DLD1 (cell line): Measurements from ENCODE around the gene MRC2.
"Not testable (repeated sequence)": the region's sequence is repeated elsewhere in the genome, so short reads cannot be mapped to it uniquely, and the experiment has no call there.

ENCODE experiments used
- in situ Hi-C: cut with HindIII; loops from 2 replicates; pipeline ENCODE4 v1.10.0; 2017; ENCODE audit warnings: low sequenced_read_pairs

The MRC2 gene

GRCh38 chr17:62611728-62612127 lies 15.7 kb upstream of the MRC2 start:
- in situ Hi-C loops, result no loop called here

DNA sequence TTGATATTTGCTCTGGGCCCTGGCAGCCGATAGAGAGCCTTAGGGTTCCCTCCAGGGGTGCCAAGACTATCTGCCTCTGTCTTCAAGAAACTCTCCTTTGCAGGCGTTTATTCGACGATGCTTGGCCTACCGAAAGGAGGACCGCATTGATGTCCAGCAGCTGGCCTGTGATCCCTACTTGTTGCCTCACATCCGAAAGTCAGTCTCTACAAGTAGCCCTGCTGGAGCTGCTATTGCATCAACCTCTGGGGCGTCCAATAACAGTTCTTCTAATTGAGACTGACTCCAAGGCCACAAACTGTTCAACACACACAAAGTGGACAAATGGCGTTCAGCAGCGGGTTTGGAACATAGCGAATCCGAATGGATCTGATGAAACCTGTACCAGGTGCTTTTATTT lies 15.2 kb upstream of the MRC2 start:
- in situ Hi-C loops, result not testable (repeated sequence)

DNA sequence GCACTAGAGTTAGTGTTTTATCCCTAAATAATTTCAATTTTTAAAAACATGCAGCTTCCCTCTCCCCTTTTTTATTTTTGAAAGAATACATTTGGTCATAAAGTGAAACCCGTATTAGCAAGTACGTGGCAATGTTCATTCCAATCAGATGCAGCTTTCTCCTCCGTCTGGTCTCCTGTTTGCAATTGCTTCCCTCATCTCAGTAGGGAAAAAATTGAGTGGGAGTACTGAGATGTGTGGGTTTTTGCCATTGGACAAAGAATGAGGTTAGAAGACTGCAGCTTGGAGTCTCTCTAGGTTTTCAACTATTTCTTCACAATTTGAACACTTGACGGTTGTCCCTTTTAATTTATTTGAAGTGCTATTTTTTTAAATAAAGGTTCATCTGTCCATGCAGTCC lies 14.4 kb upstream of the MRC2 start:
- in situ Hi-C loops, result not testable (repeated sequence)

- in situ Hi-C loops, result no loop called here
Measured at GRCh38 chr17:62614142-62614541, 13.3 kb upstream of the MRC2 start.

DNA sequence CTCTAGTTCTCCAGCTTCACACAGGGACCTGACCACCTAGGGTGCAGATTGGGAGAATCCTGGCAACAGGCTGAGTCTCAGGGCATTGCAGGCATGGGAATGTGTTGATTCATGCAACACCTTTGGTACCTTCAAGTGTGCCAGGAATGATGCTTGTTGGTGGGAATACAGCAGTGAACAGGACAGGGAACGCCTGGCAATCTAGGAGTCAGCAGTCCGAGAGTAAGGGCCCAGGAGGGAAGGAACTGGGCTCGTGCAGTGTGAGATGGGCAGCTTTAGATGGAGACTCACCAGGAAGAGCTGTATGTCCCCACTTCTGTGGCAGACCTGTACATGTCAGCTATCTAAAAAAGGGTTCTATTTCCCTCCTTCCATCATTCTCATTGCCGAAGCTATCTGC lies 12.0 kb upstream of the MRC2 start:
- in situ Hi-C loops, result no loop called here

DNA sequence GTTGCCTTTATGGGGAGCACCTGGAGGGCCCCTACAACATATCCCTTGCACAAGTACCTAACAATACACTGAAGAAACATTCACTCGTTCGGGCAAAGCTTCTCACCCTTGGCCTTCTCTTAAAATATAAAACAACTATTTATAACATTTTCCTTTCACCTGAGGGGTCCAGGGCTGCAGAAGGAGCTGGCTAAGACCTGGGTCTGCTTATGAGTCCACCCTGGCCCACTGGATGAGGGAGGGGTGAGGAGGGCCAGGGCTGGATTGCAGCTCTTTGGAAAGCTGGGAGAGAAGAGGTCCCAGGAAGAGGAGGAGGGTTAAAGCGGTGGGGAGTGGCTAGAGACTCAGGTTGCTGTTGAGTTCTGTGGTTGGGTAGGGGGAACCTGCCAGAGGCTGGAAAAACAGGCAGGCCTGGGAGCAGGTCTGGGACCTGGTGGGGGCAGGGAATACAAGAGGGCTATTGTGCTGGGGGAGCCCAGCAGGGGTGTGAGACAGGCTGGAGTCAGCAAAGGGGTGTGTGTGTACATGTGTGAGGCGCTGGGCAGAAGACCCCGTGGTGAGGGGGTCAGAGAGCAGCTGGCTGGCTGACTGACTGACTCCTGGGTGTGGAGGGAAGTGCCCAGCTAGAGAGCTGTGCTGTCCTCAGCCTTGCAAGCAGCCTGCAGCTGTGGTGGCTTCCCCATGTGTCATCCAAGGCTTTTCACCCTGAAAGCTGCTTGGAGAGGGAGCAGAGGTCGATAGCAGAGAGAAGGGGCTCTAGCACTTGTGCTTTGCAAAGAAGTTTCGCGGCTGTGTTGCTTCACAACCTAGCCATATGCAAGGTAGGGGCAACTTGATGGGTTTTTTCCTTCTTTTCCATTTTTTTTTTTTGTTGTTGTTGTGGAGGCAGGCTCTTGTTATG lies 10.2 kb upstream of the MRC2 start:
- in situ Hi-C loops, result no loop called here

DNA sequence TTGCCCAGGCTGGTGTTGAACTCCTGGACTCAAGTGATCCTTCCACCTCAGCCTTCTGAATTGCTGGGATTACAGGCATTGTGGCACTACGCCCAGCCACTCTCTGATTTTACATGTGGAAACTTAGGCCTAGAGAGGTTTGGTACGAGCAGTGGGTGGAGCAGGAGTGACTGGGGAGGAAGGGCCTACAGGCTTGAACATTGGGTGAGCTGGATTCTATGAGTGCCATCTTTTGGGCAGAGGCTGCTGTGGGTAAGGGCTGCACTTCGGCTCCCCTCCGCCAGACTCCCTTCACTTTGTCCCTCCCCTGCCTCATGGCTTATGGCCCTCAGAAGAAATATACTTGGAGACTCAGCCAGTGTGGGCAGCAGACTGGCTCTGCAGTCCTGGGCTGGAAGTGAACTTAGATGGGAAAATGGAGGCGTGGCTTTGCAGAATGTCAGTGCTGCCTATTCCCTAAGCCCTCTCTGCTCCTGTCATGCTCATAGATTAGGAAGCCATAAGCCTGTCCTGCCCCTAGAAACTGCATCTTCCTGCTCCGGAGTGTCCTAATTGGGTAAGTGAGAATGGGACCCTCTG lies 9.5 kb upstream of the MRC2 start:
- in situ Hi-C loops, result no loop called here

- in situ Hi-C loops, result no loop called here
Measured at GRCh38 chr17:62618647-62619416, 8.6 kb upstream of the MRC2 start.

DNA sequence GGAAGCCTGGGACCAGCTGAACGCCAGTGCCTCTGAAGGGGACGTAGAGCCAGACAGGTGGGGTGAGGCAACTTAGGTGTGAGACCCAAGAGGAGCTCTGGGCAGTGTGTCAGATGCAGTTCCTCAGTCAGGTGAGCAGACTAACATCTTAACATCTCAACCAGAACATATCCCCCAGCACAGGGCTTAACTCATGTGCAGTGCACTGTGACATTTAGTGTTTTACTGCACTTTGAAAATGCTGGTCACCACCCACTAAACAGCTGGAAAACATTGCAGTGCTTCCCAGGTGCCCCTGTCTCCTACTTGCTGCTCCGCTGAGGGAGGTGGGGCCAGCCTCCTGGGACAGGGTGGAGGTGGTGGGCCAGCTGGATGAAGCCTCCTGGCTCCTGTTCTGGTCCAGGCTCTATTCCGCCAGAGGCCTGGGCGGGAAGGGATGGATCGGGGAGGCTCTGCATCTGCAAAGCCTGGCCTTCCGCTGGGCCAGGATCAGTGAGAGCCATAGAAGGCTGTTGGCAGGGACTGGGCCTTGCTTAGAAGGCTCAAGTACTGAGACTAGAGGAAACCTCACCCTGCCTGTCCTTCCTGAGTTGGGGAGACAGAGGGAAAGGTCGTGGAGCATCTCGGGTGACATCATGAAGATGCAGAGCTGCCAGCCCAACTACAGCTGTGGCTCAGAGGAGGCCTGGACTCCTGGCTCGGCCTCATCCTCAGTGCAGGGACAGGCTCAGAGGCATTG lies 7.9 kb upstream of the MRC2 start:
- in situ Hi-C loops, result no loop called here

GRCh38 chr17:62621223-62621622 lies 6.2 kb upstream of the MRC2 start:
- in situ Hi-C loops, result no loop called here

- in situ Hi-C loops, result no loop called here
Measured at GRCh38 chr17:62625184-62625869, 2.1 kb upstream of the MRC2 start.

- in situ Hi-C loops, result no loop called here
Measured at GRCh38 chr17:62625870-62626200, 1.6 kb upstream of the MRC2 start.

DNA sequence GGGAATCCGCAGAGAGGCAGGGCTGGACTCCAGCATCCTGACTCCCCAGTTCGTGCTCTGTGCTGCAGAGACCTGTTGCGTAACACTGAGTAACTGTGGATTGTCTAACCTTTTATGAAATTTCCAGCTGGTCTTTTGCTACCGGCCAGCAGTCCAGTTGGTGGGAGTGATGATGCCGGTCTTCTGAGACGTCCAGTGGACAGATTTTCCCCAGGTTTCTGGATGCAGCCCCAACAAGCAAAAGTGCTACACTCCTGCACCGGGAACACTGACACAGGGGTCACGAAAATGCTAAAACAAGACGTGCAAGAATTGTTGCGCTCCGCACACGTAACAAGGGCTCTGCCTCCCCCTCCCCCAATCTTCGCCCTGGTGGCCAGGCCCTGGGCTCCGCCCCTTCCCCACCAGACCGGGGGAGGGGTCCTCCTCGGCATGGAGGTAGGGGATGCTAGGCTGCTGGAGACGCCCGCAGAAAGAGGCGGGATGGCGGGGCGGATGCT lies 701 bp upstream of the MRC2 start:
- in situ Hi-C loops, result no loop called here

- in situ Hi-C loops, result no loop called here
Measured at GRCh38 chr17:62627904-62628633, 599 bp downstream of the MRC2 start.

GRCh38 chr17:62628831-62629555 lies 1.5 kb downstream of the MRC2 start:
- in situ Hi-C loops, result no loop called here

GRCh38 chr17:62629556-62630364 lies 2.3 kb downstream of the MRC2 start:
- in situ Hi-C loops, result no loop called here

- in situ Hi-C loops, result no loop called here
Measured at GRCh38 chr17:62630365-62631085, 3.1 kb downstream of the MRC2 start.
